ENCODE measurements around the gene FOXP1.

GRCh38 chr3:71031181-71031580 is 552.3 kb downstream of the FOXP1 start:
- TF ChIP-seq EP300 (IDR thresholded peaks at IDR 0.05) (no peak), POLR2AphosphoS5 (IDR thresholded peaks at IDR 0.05) (no peak), POLR2A (IDR thresholded peaks at IDR 0.05) (no peak)
- TF ChIP-seq, protein P1, sequence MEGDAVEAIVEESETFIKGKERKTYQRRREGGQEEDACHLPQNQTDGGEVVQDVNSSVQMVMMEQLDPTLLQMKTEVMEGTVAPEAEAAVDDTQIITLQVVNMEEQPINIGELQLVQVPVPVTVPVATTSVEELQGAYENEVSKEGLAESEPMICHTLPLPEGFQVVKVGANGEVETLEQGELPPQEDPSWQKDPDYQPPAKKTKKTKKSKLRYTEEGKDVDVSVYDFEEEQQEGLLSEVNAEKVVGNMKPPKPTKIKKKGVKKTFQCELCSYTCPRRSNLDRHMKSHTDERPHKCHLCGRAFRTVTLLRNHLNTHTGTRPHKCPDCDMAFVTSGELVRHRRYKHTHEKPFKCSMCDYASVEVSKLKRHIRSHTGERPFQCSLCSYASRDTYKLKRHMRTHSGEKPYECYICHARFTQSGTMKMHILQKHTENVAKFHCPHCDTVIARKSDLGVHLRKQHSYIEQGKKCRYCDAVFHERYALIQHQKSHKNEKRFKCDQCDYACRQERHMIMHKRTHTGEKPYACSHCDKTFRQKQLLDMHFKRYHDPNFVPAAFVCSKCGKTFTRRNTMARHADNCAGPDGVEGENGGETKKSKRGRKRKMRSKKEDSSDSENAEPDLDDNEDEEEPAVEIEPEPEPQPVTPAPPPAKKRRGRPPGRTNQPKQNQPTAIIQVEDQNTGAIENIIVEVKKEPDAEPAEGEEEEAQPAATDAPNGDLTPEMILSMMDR (IDR thresholded peaks at IDR 0.05), result no peak
